HepG2 (cell line): ENCODE results near the gene TAF11. TPM values are rescaled to one million over a fixed set of nuclear protein-coding genes. Genes with fewer than 3 reads are reported as not detected.
A peak's percentile ranks its signal among the peaks of the same experiment; 100 is the strongest.

Experiments used
- ATAC-seq: fragments of 200-7000 bp; cut with Tn5 transposase; 3 replicates; pipeline ENCODE4 v1.9.1; 2020; ENCODE audit warnings: mild to moderate bottlenecking, moderate library complexity
- BruUV-seq: library from RNA; stranded (reverse); fragments of 400-500 nt; replicated peaks from 2 replicates; lab custom pipeline; 2021; lab: Mats Ljungman, UMichigan
- CTCF ChIA-PET: fragments of 300-600 bp; formaldehyde crosslinking; extraction: SDS; loops from one replicate; lab custom pipeline; 2021; ENCODE audit warnings: low total read pairs, inconsistent platforms, low intra/inter-chr PET ratio; lab: Yijun Ruan, JAX
- POLR2A ChIA-PET: fragments of 350-600 bp; sonication (Branson Sonifier 250); formaldehyde crosslinking; loops from one replicate; lab custom pipeline; 2020; ENCODE audit warnings: antibody characterized with exemption, inconsistent platforms; lab: Yijun Ruan, JAX
- DNase-seq: peaks from one replicate; pipeline ENCODE4 v3.0.0-alpha.2; 2015; ENCODE audit warnings: low spot score
- FAIRE-seq: peaks from 3 replicates; lab custom pipeline; 2011; peaks lifted over from hg19 to GRCh38; lab: Jason Lieb, UNC
- H2AFZ ChIP-seq: one replicate; pipeline ENCODE4 v1.6.1; 2011; ENCODE audit warnings: low read length, inconsistent platforms
- H3K27ac ChIP-seq: fragments of 300-600 bp; 3 replicates; pipeline ENCODE4 v1.8.0; 2011; ENCODE audit warnings: mixed run types, mild to moderate bottlenecking, mixed read lengths, low read length, inconsistent platforms; ENCODE audit not compliant: insufficient read depth; ENCODE audit errors: extremely low read length
- H3K27me3 ChIP-seq, 2 experiments: fragments of 200-600 bp in 1 of 2; 2 replicates in 1 of 2; 3 replicates in 1 of 2; pipeline versions ENCODE4 v1.6.0 to v1.8.0; 2011; ENCODE audit warnings: low read length in 2 of 2, mild to moderate bottlenecking in 2 of 2, moderate library complexity in 2 of 2, inconsistent platforms in 1 of 2; ENCODE audit not compliant: insufficient read depth in 2 of 2, control insufficient read depth in 1 of 2
- H3K36me3 ChIP-seq, 2 experiments: fragments of 200-600 bp in 1 of 2; replicated peaks in 1 of 2; 2 replicates in 1 of 2; 3 replicates in 1 of 2; pipeline versions ENCODE4 v1.5.1 to v1.8.0; 2011; ENCODE audit warnings: low read length in 2 of 2, inconsistent platforms in 1 of 2; ENCODE audit not compliant: insufficient read depth in 2 of 2, control insufficient read depth in 1 of 2
- H3K4me1 ChIP-seq: 2 replicates; pipeline ENCODE4 v1.5.1; 2012; ENCODE audit warnings: low read length, inconsistent platforms; ENCODE audit not compliant: insufficient read depth
- H3K4me2 ChIP-seq: 2 replicates; pipeline ENCODE4 v1.6.0; 2011; ENCODE audit warnings: low read depth, low read length, inconsistent platforms
- H3K4me3 ChIP-seq, 3 experiments: fragments of 200-600 bp in 1 of 3; sonication (generic), shearing (Covaris generic) in 1 of 3; replicated peaks in 1 of 3; 2 replicates each; pipeline ENCODE4 v1.5.1; 2011 to 2016; ENCODE audit warnings: low read length in 3 of 3, inconsistent platforms in 2 of 3, low read depth in 2 of 3, mild to moderate bottlenecking in 2 of 3, control low read depth in 1 of 3, mixed read lengths in 1 of 3; ENCODE audit not compliant: insufficient read depth in 1 of 3
- H3K79me2 ChIP-seq: one replicate; pipeline ENCODE4 v1.6.1; 2011; ENCODE audit warnings: low read length, inconsistent platforms; ENCODE audit not compliant: insufficient read depth
- H3K9ac ChIP-seq: 2 replicates; pipeline ENCODE4 v1.6.0; 2011; ENCODE audit warnings: mild to moderate bottlenecking, low read depth, low read length, inconsistent platforms; ENCODE audit not compliant: insufficient read depth
- H3K9me3 ChIP-seq: 2 replicates; pipeline ENCODE4 v1.5.1; 2012; ENCODE audit warnings: mild to moderate bottlenecking, low read length
- H4K20me1 ChIP-seq: 2 replicates; pipeline ENCODE4 v1.6.0; 2011; ENCODE audit warnings: inconsistent platforms, mild to moderate bottlenecking, low read length, moderate library complexity; ENCODE audit not compliant: insufficient read depth
- AGO2 ChIP-seq: fragments of 200-400 bp; formaldehyde crosslinking; optimal IDR thresholded peaks from 2 replicates; pipeline ENCODE3; 2017; ENCODE audit warnings: mild to moderate bottlenecking, low read depth, low read length, moderate library complexity
- CEBPB ChIP-seq: IDR thresholded peaks from 2 replicates; pipeline ENCODE4 v1.6.1; 2011; ENCODE audit warnings: low read depth, low read length, improper control_type of control experiment, borderline replicate concordance
- ELK4 ChIP-seq: sonication (generic); formaldehyde crosslinking; IDR thresholded peaks from 2 replicates; pipeline ENCODE4 v1.9.0; 2021; ENCODE audit warnings: missing genetic modification reagents, borderline replicate concordance
- MXD1 ChIP-seq: sonication (generic); formaldehyde crosslinking; IDR thresholded peaks from 2 replicates; pipeline ENCODE4 v1.4.0; 2020; ENCODE audit warnings: mild to moderate bottlenecking, missing genetic modification reagents
- NPAS2 ChIP-seq: sonication (generic); formaldehyde crosslinking; IDR thresholded peaks from 2 replicates; pipeline ENCODE4 v1.8.0; 2022; ENCODE audit warnings: mild to moderate bottlenecking, missing genetic modification reagents, borderline replicate concordance
- PAF1 ChIP-seq: IDR thresholded peaks from 2 replicates; pipeline ENCODE4 v1.6.1; 2016; ENCODE audit warnings: missing genetic modification reagents, missing compliant biosample characterization
- POLR2A ChIP-seq, 2 experiments: IDR thresholded peaks; 2 replicates each; pipeline ENCODE4 v1.6.1; 2011; ENCODE audit warnings: low read depth in 2 of 2, low read length in 2 of 2, mild to moderate bottlenecking in 1 of 2, moderate library complexity in 1 of 2; ENCODE audit not compliant: insufficient read depth in 1 of 2
- POLR2AphosphoS2 ChIP-seq: IDR thresholded peaks from 2 replicates; pipeline ENCODE4 v1.6.1; 2011; ENCODE audit warnings: low read depth, low read length, improper control_type of control experiment
- RELA ChIP-seq: sonication (generic); formaldehyde crosslinking; IDR thresholded peaks from 2 replicates; pipeline ENCODE4 v1.4.0; 2020; ENCODE audit warnings: missing genetic modification reagents
- SRY ChIP-seq: sonication (generic); formaldehyde crosslinking; IDR thresholded peaks from 2 replicates; pipeline ENCODE4 v1.8.0; 2022; ENCODE audit warnings: mild to moderate bottlenecking, missing genetic modification reagents
- THYN1 ChIP-seq: sonication (generic); formaldehyde crosslinking; IDR thresholded peaks from 2 replicates; pipeline ENCODE4 v1.8.1; 2023; ENCODE audit warnings: low read depth, mild to moderate bottlenecking, moderate library complexity, missing genetic modification reagents, borderline replicate concordance
- TP53 ChIP-seq: sonication (generic); formaldehyde crosslinking; conservative IDR thresholded peaks from 2 replicates; pipeline ENCODE4 v1.4.0; 2020; ENCODE audit warnings: missing genetic modification reagents
- ZFP1 ChIP-seq: IDR thresholded peaks from 2 replicates; pipeline ENCODE4 v1.6.1; 2016
- ZNF230 ChIP-seq: sonication (generic); formaldehyde crosslinking; IDR thresholded peaks from 2 replicates; pipeline ENCODE4 v1.4.0; 2020; ENCODE audit warnings: mild to moderate bottlenecking, missing genetic modification reagents
- WGBS: methylation state at CpG from one replicate; pipeline ENCODE4 v1.1.6; 2017; ENCODE audit warnings: low lambda C conversion rate; 5-methylcytosine and 5-hydroxymethylcytosine counted together
- in situ Hi-C: cut with HindIII; loops from 2 replicates; pipeline ENCODE4 v1.10.0; 2017; ENCODE audit warnings: low pct_unique_long_range_greater_than_20kb; ENCODE audit not compliant: extremely low pct_ligation_motif_present
- intact Hi-C: fragments of 100-400 bp; cut with micrococcal nuclease; formaldehyde crosslinking; loops from one replicate; pipeline ENCODE4 v1.10.0; 2022; ENCODE audit not compliant: unreplicated experiment
- polyA plus RNA-seq, 8 experiments: library from polyadenylated mRNA; depleted of rRNA in 3 of 8; stranded (reverse) in 7 of 8; unstranded in 1 of 8; fragments of >200 nt; fragmentation: Illumina TruSeq in 4 of 8; extraction: Trizol in 4 of 8; gene quantifications; 2 replicates each; pipeline versions ENCODE4 v1.2.1 to v1.2.3, GENCODE V29; 2011 to 2016; ENCODE audit warnings: low read depth in 4 of 8, missing spikeins in 1 of 8, mixed read lengths in 1 of 8; ENCODE audit not compliant: insufficient read depth in 1 of 8
- total RNA-seq, 5 experiments: library from RNA; depleted of rRNA; stranded (reverse); fragments of >200 nt; fragmentation: Illumina TruSeq; extraction: Trizol; gene quantifications; 2 replicates each; pipeline ENCODE4 v1.2.3, GENCODE V29; 2016; ENCODE audit warnings: low read depth in 1 of 5

Gene TAF11
- total and polyA plus RNA-seq, 2 of the 13 experiments (the other 11 are each of a cell fraction or from before 2014, with no cell fraction given), result 35.4 to 73.6 TPM

GRCh38 chr6:34877259-34877658 is 10.6 kb downstream of the TAF11 start:
- Histone ChIP-seq H3K4me1 (0 out of 2 replicates have a peak, but pooled peaks cover 7% of the 10 kb centered on the region), H3K27ac (no peak overlapping the region), H3K79me2 (no peaks in the 10 kb centered on the region), H3K4me2 (no peak overlapping the region), H3K4me3 (no peak overlapping the region), H3K36me3 (peaks cover 15 to 50% of the 10 kb centered on the region in 2 experiments), H3K27me3 (no peaks in the 10 kb centered on the region), H4K20me1 (no peaks in the 10 kb centered on the region), H2AFZ (no peak overlapping the region), H3K9me3 (no peaks in the 10 kb centered on the region), H3K9ac (no peak overlapping the region)
- ChIA-PET CTCF (no interaction called here), POLR2A (interaction anchor here (1.9 kb wide), 1 partner anchor 11 kb away, joined by 6 read pairs; the partner anchor contains the start of gene TAF11)
- WGBS, result 95% methylated on average over 1 of the region's 1 CpG
- TF ChIP-seq NPAS2 (no peak), CEBPB (peak; percentile 55; the same call in 1 of the 2 replicates)
- intact Hi-C loops (no loop called here), in situ Hi-C loops (no loop called here)
- FAIRE-seq (peak; percentile 21), DNase-seq (no peak), ATAC-seq (no peak)
- no TSS peak for BruUV-seq

- Histone ChIP-seq H3K9ac (no peak overlapping the region), H3K27ac (no peak overlapping the region), H3K36me3 (peaks cover 21 to 58% of the 10 kb centered on the region in 2 experiments), H4K20me1 (no peaks in the 10 kb centered on the region), H3K4me3 (no peak overlapping the region), H3K79me2 (no peaks in the 10 kb centered on the region), H3K4me2 (no peak overlapping the region), H2AFZ (no peak overlapping the region), H3K9me3 (no peaks in the 10 kb centered on the region), H3K4me1 (0 out of 2 replicates have a peak, but pooled peaks cover 7% of the 10 kb centered on the region), H3K27me3 (no peaks in the 10 kb centered on the region)
- in situ Hi-C loops, result no loop called here
- ChIA-PET POLR2A (interaction anchor here (1.9 kb wide), 1 partner anchor 11 kb away, joined by 6 read pairs; the partner anchor contains the start of gene TAF11), CTCF (no interaction called here)
- ATAC-seq (no peak), DNase-seq (no peak), FAIRE-seq (no peak)
- TF ChIP-seq ELK4 (CRISPR knock-in tag) (no peak), THYN1 (no peak), ZFP1 (CRISPR knock-in tag) (no peak), MXD1 (CRISPR knock-in tag) (no peak), POLR2AphosphoS2 (peak; percentile 41; the same call in 1 of the 2 replicates), TP53 (CRISPR knock-in tag) (no peak), SRY (CRISPR knock-in tag) (no peak), PAF1 (CRISPR knock-in tag) (0 out of 2 replicates have a peak, but pooled peaks have one; percentile 23), AGO2 (peak; percentile 6), RELA (CRISPR knock-in tag) (no peak), ZNF230 (no peak), POLR2A (IDR thresholded peaks at IDR 0.05; ENCODE audit: insufficient read depth in 1 of 2, low read depth in 2 of 2, low read length in 2 of 2) (peak in 1 of 2 experiments; percentile 39; a peak in 1 of 4 replicates)
- no TSS peak for BruUV-seq
- 96% methylated on average over 3 of the region's 3 CpGs for WGBS
- intact Hi-C loops, result no loop called here
These were observed 11.4 kb downstream of the TAF11 start for GRCh38 chr6:34876472-34876871.
